CD14-positive monocyte (primary cell): ENCODE results near the gene P2RY6. TPM values are rescaled to one million over a fixed set of nuclear protein-coding genes. Genes with fewer than 3 reads are reported as not detected.

Experiments used
- DNase-seq, 3 donors: peaks; one replicate each; pipeline ENCODE4 v3.0.0-alpha.2; 2011 to 2022
- H2AFZ ChIP-seq: 2 replicates; pipeline ENCODE4 v1.6.0; 2012; ENCODE audit warnings: mild to moderate bottlenecking, low read depth, low read length, inconsistent platforms; ENCODE audit not compliant: insufficient read depth, poor library complexity, severe bottlenecking
- H3K27ac ChIP-seq, 2 donors: 1 replicate in 1 of 2; 2 replicates in 1 of 2; pipeline ENCODE4 v1.5.1; 2012 to 2013; ENCODE audit warnings: low read length in 2 of 2, control low read depth in 1 of 2, inconsistent platforms in 1 of 2, low read depth in 1 of 2, mild to moderate bottlenecking in 1 of 2
- H3K27me3 ChIP-seq, 2 donors: one replicate each; pipeline versions ENCODE4 v1.6.0 to v1.6.1; 2011 to 2013; ENCODE audit warnings: low read length in 2 of 2; ENCODE audit not compliant: control insufficient read depth in 2 of 2, insufficient read depth in 2 of 2
- H3K36me3 ChIP-seq, 2 donors: replicated peaks in 1 of 2; 1 replicate in 1 of 2; 2 replicates in 1 of 2; pipeline versions ENCODE4 v1.5.1 to v1.6.1; 2012 to 2013; ENCODE audit warnings: low read length in 2 of 2, control low read depth in 1 of 2, inconsistent platforms in 1 of 2, mild to moderate bottlenecking in 1 of 2; ENCODE audit not compliant: insufficient read depth in 2 of 2, control insufficient read depth in 1 of 2
- H3K4me1 ChIP-seq, 2 donors: 1 replicate in 1 of 2; 2 replicates in 1 of 2; pipeline versions ENCODE4 v1.5.1 to v1.6.1; 2012 to 2013; ENCODE audit warnings: low read length in 2 of 2, control low read depth in 1 of 2, inconsistent platforms in 1 of 2, mild to moderate bottlenecking in 1 of 2, moderate library complexity in 1 of 2; ENCODE audit not compliant: insufficient read depth in 2 of 2, control insufficient read depth in 1 of 2
- H3K4me2 ChIP-seq: replicated peaks from 2 replicates; pipeline ENCODE3; 2012; ENCODE audit warnings: low read length, moderate library complexity, mild to moderate bottlenecking; ENCODE audit not compliant: poor library complexity, severe bottlenecking; ENCODE audit errors: extremely low read depth
- H3K4me3 ChIP-seq, 3 experiments: fragments of 200-600 bp in 1 of 3; sonication (generic) in 1 of 3; replicated peaks in 1 of 3; 1 replicate in 2 of 3; 2 replicates in 1 of 3; pipeline ENCODE4 v1.5.1; 2011 to 2013; ENCODE audit warnings: low read length in 3 of 3, mild to moderate bottlenecking in 3 of 3, control low read depth in 2 of 3, low read depth in 2 of 3, inconsistent platforms in 1 of 3, moderate library complexity in 1 of 3
- H3K79me2 ChIP-seq: 2 replicates; pipeline ENCODE4 v1.6.0; 2012; ENCODE audit warnings: mild to moderate bottlenecking, control low read depth, inconsistent platforms, low read length, moderate library complexity; ENCODE audit not compliant: insufficient read depth
- H3K9ac ChIP-seq: 2 replicates; pipeline ENCODE4 v1.6.0; 2017; ENCODE audit warnings: low read length, mild to moderate bottlenecking; ENCODE audit not compliant: insufficient read depth, poor library complexity, severe bottlenecking
- H3K9me3 ChIP-seq, 2 donors: replicated peaks in 1 of 2; 1 replicate in 1 of 2; 2 replicates in 1 of 2; pipeline versions ENCODE4 v1.5.1 to v1.6.1; 2012 to 2013; ENCODE audit warnings: low read length in 2 of 2, control low read depth in 1 of 2; ENCODE audit not compliant: control insufficient read depth in 1 of 2, insufficient read depth in 1 of 2
- H4K20me1 ChIP-seq: 2 replicates; pipeline ENCODE4 v1.6.0; 2012; ENCODE audit warnings: mild to moderate bottlenecking, low read length, control low read depth, moderate library complexity; ENCODE audit not compliant: insufficient read depth
- H3K27ac Mint-ChIP-seq, 7 donors: one replicate each; pipeline ENCODE4 v1.8.0; 2020; ENCODE audit warnings: mild to moderate bottlenecking in 7 of 7, mixed read lengths in 7 of 7, moderate library complexity in 6 of 7, inconsistent platforms in 2 of 7
- H3K27me3 Mint-ChIP-seq, 3 donors: one replicate each; pipeline ENCODE4 v1.8.0; 2021 to 2022; ENCODE audit warnings: low read depth in 3 of 3, mild to moderate bottlenecking in 3 of 3, mixed read lengths in 3 of 3, moderate library complexity in 3 of 3, inconsistent platforms in 1 of 3
- H3K36me3 Mint-ChIP-seq, 2 donors: one replicate each; pipeline ENCODE4 v1.8.0; 2020; ENCODE audit warnings: mixed read lengths in 2 of 2, inconsistent platforms in 1 of 2, mild to moderate bottlenecking in 1 of 2
- H3K4me1 Mint-ChIP-seq: one replicate; pipeline ENCODE4 v1.8.0; 2020; ENCODE audit warnings: mild to moderate bottlenecking, mixed read lengths
- H3K4me3 Mint-ChIP-seq, 2 donors: one replicate each; pipeline ENCODE4 v1.8.0; 2020; ENCODE audit warnings: mild to moderate bottlenecking in 2 of 2, mixed read lengths in 2 of 2, moderate library complexity in 1 of 2
- H3K9me3 Mint-ChIP-seq, 7 donors: one replicate each; pipeline ENCODE4 v1.8.0; 2020 to 2022; ENCODE audit warnings: mixed read lengths in 7 of 7, mild to moderate bottlenecking in 6 of 7, moderate library complexity in 6 of 7, inconsistent platforms in 2 of 7
- WGBS: methylation state at CpG from one replicate; pipeline ENCODE4 v1.1.5; 2013; ENCODE audit warnings: missing lambda C conversion rate; ENCODE audit not compliant: insufficient coverage; 5-methylcytosine and 5-hydroxymethylcytosine counted together
- intact Hi-C, 2 donors: fragments of 100-400 bp; cut with micrococcal nuclease; formaldehyde crosslinking; loops; one replicate each; pipeline versions ENCODE4 v1.15.0 to v1.15.1; 2023
- polyA plus RNA-seq, 3 donors: library from polyadenylated mRNA; depleted of rRNA in 1 of 3; unstranded in 2 of 3; stranded (reverse) in 1 of 3; fragments of 300-500 nt in 2 of 3; fragments of >200 nt in 1 of 3; fragmentation: Illumina TruSeq in 2 of 3; gene quantifications; 1 replicate in 2 of 3; 2 replicates in 1 of 3; pipeline ENCODE4 v1.2.3, GENCODE V29; 2012 to 2021
- TF ChIP-seq, protein P1 (sequence below): fragments of 200-600 bp; IDR thresholded peaks from one replicate; pipeline ENCODE4 v1.8.0; 2022; ENCODE audit warnings: antibody characterized with exemption, mild to moderate bottlenecking

Gene P2RY6
- polyA plus RNA-seq, 3 donors: 1.7 to 5.1 (median 1.8) TPM

DNA sequence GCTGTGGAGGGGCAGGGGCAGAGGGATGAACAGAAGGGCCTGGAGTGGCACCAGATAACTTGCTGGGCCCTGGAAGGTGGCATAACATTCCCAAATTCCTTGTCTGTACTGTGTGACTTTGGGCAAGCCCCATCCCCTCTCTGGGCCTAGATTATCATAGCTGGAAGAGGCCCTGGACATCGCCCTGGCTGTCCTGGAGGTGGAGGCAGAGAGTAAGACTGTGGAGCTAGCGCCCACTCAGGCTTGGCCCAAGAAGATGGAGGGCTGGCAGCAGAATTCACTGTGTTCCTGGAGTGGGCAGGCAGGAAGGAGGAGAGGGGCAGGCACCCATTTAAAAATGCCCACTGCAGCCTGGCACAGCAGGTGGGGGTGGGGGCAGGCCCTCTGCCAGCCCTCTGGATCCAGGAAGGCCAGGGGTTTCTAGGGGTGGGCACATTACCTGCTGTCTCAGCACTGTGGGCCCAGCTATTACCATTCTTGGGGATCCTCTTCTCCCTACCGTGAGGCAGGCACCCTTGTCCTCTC, 58.5 kb downstream of the P2RY6 start:
- no peaks in the 10 kb centered on the region for H3K36me3 ChIP-seq

DNA sequence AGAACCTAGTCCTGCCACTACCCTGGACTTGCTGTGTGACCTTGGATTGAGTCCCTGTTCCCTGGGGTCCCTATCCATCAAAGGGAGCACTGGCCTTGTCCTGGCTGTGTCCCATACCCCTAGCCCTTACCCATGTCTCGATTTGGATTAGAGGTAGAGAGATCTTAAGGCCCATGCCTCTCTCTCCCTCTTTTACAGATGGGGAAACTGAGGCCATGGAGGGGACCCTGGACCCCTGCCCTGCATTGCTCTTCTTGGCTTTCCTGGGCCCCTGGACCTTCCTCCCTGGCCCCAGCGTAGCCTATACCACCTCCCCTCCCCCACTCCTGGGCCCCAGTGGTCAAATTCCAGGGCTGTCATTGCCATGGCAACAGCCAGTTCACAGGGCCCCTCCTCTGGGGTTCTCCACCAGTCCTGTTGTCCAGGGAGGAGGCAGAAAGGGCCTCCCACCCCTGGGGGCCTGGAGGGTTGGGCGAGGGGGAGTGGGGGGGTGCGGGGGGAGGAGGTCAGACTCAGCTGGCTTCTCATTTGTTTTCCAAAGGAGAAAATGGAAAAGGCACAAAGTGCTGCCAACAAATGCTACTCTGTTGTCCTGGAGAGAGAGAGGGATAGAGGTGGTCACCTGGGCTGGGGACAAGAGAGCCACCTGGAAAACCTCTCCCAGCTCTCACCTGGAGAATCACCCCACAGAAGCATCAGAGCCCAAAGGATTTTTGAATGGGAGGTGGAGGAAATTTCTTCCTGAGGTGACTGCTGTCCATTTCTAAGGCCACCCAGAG, 59.2 kb downstream of the P2RY6 start:
- Histone ChIP-seq H3K27ac (no peak overlapping the region), H4K20me1 (no peaks in the 10 kb centered on the region), H3K79me2 (no peaks in the 10 kb centered on the region), H3K4me3 (no peak overlapping the region), H3K4me2 (no peak overlapping the region), H3K36me3 (no peaks in the 10 kb centered on the region), H3K9ac (no peak overlapping the region), H2AFZ (no peak overlapping the region), H3K9me3 (no peaks in the 10 kb centered on the region), H3K4me1 (peaks cover 2 to 6% of the 10 kb centered on the region in 2 donors), H3K27me3 (no peaks in the 10 kb centered on the region)
- 83% methylated on average over 1 of the region's 4 CpGs for WGBS
- H3K4me1 Mint-ChIP-seq: peaks cover 10% of the 10 kb centered on the region
- H3K4me3 Mint-ChIP-seq: no peak overlapping the region
- H3K36me3 Mint-ChIP-seq: no peaks in the 10 kb centered on the region
- TF ChIP-seq, protein P1, sequence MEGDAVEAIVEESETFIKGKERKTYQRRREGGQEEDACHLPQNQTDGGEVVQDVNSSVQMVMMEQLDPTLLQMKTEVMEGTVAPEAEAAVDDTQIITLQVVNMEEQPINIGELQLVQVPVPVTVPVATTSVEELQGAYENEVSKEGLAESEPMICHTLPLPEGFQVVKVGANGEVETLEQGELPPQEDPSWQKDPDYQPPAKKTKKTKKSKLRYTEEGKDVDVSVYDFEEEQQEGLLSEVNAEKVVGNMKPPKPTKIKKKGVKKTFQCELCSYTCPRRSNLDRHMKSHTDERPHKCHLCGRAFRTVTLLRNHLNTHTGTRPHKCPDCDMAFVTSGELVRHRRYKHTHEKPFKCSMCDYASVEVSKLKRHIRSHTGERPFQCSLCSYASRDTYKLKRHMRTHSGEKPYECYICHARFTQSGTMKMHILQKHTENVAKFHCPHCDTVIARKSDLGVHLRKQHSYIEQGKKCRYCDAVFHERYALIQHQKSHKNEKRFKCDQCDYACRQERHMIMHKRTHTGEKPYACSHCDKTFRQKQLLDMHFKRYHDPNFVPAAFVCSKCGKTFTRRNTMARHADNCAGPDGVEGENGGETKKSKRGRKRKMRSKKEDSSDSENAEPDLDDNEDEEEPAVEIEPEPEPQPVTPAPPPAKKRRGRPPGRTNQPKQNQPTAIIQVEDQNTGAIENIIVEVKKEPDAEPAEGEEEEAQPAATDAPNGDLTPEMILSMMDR: no peak
- peaks cover 0 to 1% (median 0%) of the 10 kb centered on the region in 7 donors for H3K9me3 Mint-ChIP-seq
- H3K27me3 Mint-ChIP-seq: peaks cover 2 to 3% (median 3%) of the 10 kb centered on the region in 3 donors
- DNase-seq: no peak
- no peak overlapping the region for H3K27ac Mint-ChIP-seq
- intact Hi-C loops: no loop called here

More for the DNA sequence above, 58.5 kb downstream of the P2RY6 start:
- H3K9me3 Mint-ChIP-seq: peaks cover 0 to 1% (median 0%) of the 10 kb centered on the region in 7 donors
- Histone ChIP-seq H3K4me1 (peaks cover 2 to 6% of the 10 kb centered on the region in 2 donors), H3K27ac (no peak overlapping the region), H4K20me1 (no peaks in the 10 kb centered on the region), H2AFZ (no peak overlapping the region), H3K79me2 (no peaks in the 10 kb centered on the region), H3K9ac (no peak overlapping the region), H3K4me2 (no peak overlapping the region), H3K27me3 (no peaks in the 10 kb centered on the region), H3K4me3 (no peak overlapping the region), H3K9me3 (no peaks in the 10 kb centered on the region)
- H3K27ac Mint-ChIP-seq: no peak overlapping the region
- WGBS: 71% methylated on average over 3 of the region's 3 CpGs
- no peaks in the 10 kb centered on the region for H3K36me3 Mint-ChIP-seq
- no peak for DNase-seq
- no peak overlapping the region for H3K4me3 Mint-ChIP-seq
- TF ChIP-seq, protein P1: no peak
- intact Hi-C loops: no loop called here
- H3K4me1 Mint-ChIP-seq: peaks cover 10% of the 10 kb centered on the region
- peaks cover 1 to 3% (median 2%) of the 10 kb centered on the region in 3 donors for H3K27me3 Mint-ChIP-seq
